HG02840 (cell line): ENCODE measurements around the gene IARS1.

Experiments used
- ATAC-seq: cut with Tn5 transposase; IDR thresholded peaks from one replicate; pipeline ENCODE4 v1.9.1; 2021; ENCODE audit warnings: mild to moderate bottlenecking, moderate library complexity, moderate number of reproducible peaks; ENCODE audit not compliant: unreplicated experiment, low FRiP score

Gene IARS1

GRCh38 chr9:92247981-92248380 lies 45.5 kb downstream of the IARS1 start:
- no peak for ATAC-seq

- ATAC-seq, result no peak
Measured at GRCh38 chr9:92247296-92247695, 46.2 kb downstream of the IARS1 start.

DNA sequence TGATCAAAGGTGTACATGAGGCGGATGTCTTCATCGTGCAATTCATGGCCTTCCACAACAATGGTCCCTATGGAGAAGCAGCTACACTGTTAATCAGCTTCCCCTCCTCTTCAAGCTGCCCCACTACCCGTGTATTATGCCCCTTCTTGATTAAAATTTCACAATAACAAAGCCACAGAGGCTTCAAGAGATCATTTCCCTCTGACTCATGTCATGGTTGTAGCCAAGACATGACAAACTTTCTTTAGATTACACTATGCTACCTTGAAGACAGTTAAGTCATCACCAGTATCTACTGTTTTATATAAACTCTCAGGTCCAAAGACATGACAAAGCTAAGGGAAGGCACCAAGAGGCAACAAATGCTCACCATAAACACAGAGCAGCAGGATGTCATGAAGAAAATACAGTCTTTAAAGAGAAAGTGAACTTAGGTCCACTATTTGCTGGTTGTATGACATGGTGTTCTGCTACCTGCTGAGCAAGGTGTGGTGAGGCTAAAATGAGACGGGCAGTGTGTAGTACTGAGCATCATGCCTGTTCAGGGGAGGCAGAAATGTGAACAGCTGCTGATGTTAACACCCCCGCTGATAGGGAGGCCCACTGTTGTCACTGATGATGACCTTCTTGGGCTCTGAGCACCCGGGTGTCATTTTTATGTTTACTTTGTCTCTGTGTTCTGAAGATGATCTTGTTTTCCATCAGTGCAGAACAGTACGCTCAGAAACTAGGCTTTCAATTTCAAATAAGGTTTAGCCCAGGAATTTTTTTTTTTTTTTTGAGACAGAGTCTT lies 48.3 kb downstream of the IARS1 start:
- no peak for ATAC-seq
